ENCODE data around the gene TGFBR3L.
A peak's percentile ranks its signal among the peaks of the same experiment; 100 is the strongest.
"Not testable (repeated sequence)": the region's sequence is repeated elsewhere in the genome, so short reads cannot be mapped to it uniquely, and the experiment has no call there.

TGFBR3L gene

GRCh38 chr19:7953060-7953459, 38.4 kb downstream of the TGFBR3L start:
- no peak overlapping the region for H3K4me3 ChIP-seq (ENCODE audit: control insufficient read depth, low read depth, low read length)
- peak; percentile 27 for DNase-seq (ENCODE audit: low read depth)
- TF ChIP-seq, protein P1, sequence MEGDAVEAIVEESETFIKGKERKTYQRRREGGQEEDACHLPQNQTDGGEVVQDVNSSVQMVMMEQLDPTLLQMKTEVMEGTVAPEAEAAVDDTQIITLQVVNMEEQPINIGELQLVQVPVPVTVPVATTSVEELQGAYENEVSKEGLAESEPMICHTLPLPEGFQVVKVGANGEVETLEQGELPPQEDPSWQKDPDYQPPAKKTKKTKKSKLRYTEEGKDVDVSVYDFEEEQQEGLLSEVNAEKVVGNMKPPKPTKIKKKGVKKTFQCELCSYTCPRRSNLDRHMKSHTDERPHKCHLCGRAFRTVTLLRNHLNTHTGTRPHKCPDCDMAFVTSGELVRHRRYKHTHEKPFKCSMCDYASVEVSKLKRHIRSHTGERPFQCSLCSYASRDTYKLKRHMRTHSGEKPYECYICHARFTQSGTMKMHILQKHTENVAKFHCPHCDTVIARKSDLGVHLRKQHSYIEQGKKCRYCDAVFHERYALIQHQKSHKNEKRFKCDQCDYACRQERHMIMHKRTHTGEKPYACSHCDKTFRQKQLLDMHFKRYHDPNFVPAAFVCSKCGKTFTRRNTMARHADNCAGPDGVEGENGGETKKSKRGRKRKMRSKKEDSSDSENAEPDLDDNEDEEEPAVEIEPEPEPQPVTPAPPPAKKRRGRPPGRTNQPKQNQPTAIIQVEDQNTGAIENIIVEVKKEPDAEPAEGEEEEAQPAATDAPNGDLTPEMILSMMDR (conservative IDR thresholded peaks at IDR 0.05; ENCODE audit: control insufficient read depth, insufficient read depth, low read depth, low read length), result no peak

DNA sequence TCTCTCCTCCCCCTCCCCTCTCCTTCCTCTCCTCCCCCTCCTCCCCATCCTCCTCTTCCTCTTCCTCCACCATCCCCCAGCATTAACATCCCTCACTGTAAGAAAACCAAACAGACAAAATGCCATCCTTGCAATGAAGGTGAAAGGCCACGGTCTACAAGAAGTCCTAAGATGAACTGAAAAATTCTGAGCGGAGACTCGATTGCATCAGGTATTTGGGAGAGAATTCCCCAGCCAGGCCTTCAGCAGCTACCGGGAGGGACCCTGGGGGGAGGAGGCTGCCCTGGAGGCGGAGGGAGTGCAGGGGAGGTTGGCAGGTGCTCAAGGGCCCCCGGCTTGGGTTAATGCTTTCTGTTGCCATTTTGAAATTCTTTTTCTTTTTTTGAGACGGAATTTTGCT, 38.9 kb downstream of the TGFBR3L start:
- TF ChIP-seq, protein P1 (conservative IDR thresholded peaks at IDR 0.05; ENCODE audit: control insufficient read depth, insufficient read depth, low read depth, low read length), result no peak

DNA sequence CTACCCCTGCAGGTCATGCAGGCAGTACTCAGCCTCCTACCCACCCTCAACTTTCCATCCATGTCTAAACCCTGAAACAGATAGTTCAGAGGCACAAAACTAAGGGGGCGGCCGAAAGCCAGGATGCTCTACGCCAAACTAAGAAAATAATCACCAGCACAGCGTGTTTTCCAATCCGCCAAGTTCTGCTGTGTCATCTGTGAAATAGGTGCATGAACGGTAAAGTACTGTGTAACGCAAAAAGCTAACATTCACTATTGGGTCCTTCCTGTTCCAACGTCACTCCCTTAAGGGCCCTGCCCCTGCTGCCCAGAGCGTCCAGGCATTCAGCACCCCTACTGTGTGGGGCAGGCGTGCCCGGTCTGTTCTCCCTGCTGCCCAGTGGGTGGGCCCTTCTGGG, 41.1 kb downstream of the TGFBR3L start:
- no peak for DNase-seq (ENCODE audit: low read depth)
- TF ChIP-seq, protein P1 (conservative IDR thresholded peaks at IDR 0.05; ENCODE audit: control insufficient read depth, insufficient read depth, low read depth, low read length), result no peak
- no peak overlapping the region for H3K4me3 ChIP-seq (ENCODE audit: control insufficient read depth, low read depth, low read length)

More for the DNA sequence above, 38.9 kb downstream of the TGFBR3L start:
- no peak for DNase-seq (ENCODE audit: low read depth)
- no peak overlapping the region for H3K4me3 ChIP-seq (ENCODE audit: control insufficient read depth, low read depth, low read length)

GRCh38 chr19:7959211-7959610, 44.6 kb downstream of the TGFBR3L start:
- no peak for DNase-seq (ENCODE audit: low read depth)
- no peak overlapping the region for H3K4me3 ChIP-seq (ENCODE audit: control insufficient read depth, low read depth, low read length)
- TF ChIP-seq, protein P1 (conservative IDR thresholded peaks at IDR 0.05; ENCODE audit: control insufficient read depth, insufficient read depth, low read depth, low read length), result no peak

GRCh38 chr19:7961082-7961481, 46.5 kb downstream of the TGFBR3L start:
- H3K4me3 ChIP-seq (ENCODE audit: control insufficient read depth, low read depth, low read length); DNase-seq (ENCODE audit: low read depth): not testable (repeated sequence)

DNA sequence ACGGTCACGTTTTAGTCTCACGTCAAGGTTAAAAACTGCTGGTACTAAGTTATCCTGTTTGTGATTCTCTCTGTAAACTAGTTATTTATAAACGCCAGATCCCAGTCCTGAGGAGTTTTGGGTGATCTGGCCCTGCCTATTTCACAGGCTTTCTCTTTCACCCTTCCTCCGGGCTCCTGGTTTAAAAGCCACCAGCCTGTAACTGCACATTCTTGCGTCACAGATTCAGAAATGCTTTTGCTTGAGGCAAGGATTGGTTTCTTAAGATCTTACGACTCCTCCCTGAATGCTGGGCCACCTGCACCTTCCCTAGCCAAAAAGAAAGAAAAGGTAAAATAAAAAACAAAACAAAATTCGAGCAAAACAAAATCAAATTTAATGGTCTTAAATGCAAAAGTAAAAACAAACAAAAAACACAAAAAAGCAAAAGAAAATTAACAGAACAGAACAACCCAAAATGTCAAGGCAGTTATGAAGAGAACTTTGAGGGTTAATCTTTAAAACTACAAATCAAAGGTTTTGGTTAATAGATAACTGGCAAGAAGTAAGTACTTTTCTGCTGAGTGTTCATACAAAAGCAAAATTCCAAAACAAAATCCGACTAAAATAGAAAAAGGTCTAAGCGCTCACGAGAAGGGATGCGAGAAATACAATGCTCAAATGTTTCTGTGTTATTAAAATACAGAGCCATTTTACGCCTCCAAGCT, 47.4 kb downstream of the TGFBR3L start:
- TF ChIP-seq, protein P1 (conservative IDR thresholded peaks at IDR 0.05; ENCODE audit: control insufficient read depth, insufficient read depth, low read depth, low read length), result no peak
- no peak overlapping the region for H3K4me3 ChIP-seq (ENCODE audit: control insufficient read depth, low read depth, low read length)
- DNase-seq (ENCODE audit: low read depth), result no peak

DNA sequence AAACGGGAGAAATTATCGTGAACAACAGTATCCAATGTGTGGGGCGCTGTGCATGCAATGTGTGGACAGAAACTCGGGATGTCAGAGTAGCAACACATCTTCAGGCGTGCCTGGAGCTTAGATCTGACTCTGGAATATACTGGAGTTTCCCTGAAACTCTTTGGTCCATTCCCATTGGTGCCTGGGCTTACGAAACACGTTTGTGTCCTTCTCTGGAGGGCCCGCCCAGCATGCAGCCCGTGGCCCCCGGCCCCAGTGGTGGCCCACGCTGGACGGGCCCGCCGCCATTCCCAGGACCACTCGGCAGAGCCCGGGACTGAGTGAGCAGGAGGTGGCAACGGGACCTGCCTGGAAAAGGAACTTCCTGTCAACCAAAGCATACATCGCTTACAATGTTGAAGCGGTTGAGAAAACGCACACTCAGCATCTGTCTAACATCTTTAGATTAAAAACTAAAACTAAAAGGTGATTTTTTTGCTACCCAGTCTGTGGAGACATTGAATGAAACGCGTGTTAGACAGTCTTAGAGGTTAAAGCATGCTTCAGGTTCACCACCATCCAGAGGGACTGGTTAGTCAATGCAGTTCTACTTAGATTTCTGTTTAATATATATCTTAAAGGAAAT, 48.1 kb downstream of the TGFBR3L start:
- no peak overlapping the region for H3K4me3 ChIP-seq (ENCODE audit: control insufficient read depth, low read depth, low read length)
- DNase-seq (ENCODE audit: low read depth), result no peak
- TF ChIP-seq, protein P1 (conservative IDR thresholded peaks at IDR 0.05; ENCODE audit: control insufficient read depth, insufficient read depth, low read depth, low read length), result no peak
